Neural cell (in vitro differentiated cells): Measurements from ENCODE around the gene NUP42. TPM values are rescaled to one million over a fixed set of nuclear protein-coding genes. Genes with fewer than 3 reads are reported as not detected.

Experiments used
- H2AFZ ChIP-seq: fragments of 200-600, 300-800 bp; sonication (generic), shearing (Covaris generic); 2 replicates; pipeline ENCODE4 v1.6.0; 2014; ENCODE audit warnings: low read depth, mild to moderate bottlenecking, antibody characterized with exemption, low read length, moderate library complexity
- H3F3A ChIP-seq: fragments of 200-600 bp; shearing (Covaris generic); 2 replicates; pipeline ENCODE4 v1.6.1; 2016; ENCODE audit warnings: mild to moderate bottlenecking, moderate library complexity, mixed read lengths, antibody characterized with exemption, low read length; ENCODE audit not compliant: insufficient read depth, poor library complexity, severe bottlenecking
- H3K27ac ChIP-seq: fragments of 200-600, 300-800 bp; sonication (generic), shearing (Covaris generic); 2 replicates; pipeline ENCODE4 v1.5.1; 2014; ENCODE audit warnings: mild to moderate bottlenecking, low read length, moderate library complexity
- H3K27me3 ChIP-seq: fragments of 300-800, 200-600 bp; sonication (generic), shearing (Covaris generic); 2 replicates; pipeline ENCODE4 v1.6.0; 2014; ENCODE audit warnings: mild to moderate bottlenecking, low read depth, low read length, moderate library complexity; ENCODE audit not compliant: insufficient read depth
- H3K36me3 ChIP-seq: fragments of 300-800, 200-600 bp; sonication (generic), shearing (Covaris generic); 2 replicates; pipeline ENCODE4 v1.5.1; 2014; ENCODE audit warnings: mild to moderate bottlenecking, antibody characterized with exemption, low read length, moderate library complexity; ENCODE audit not compliant: insufficient read depth
- H3K4me2 ChIP-seq: fragments of 300-800, 200-600 bp; sonication (generic), shearing (Covaris generic); 2 replicates; pipeline ENCODE4 v1.6.0; 2014; ENCODE audit warnings: mild to moderate bottlenecking, low read length
- H3K4me3 ChIP-seq: fragments of 300-800, 200-600 bp; sonication (generic), shearing (Covaris generic); 2 replicates; pipeline ENCODE4 v1.5.1; 2014; ENCODE audit warnings: mild to moderate bottlenecking, low read length, moderate library complexity
- H3K79me2 ChIP-seq: fragments of 200-600 bp; shearing (Covaris generic); replicated peaks from 2 replicates; pipeline ENCODE4 v1.6.0; 2014; ENCODE audit warnings: mild to moderate bottlenecking, low read length, moderate library complexity; ENCODE audit not compliant: insufficient read depth
- H3K9ac ChIP-seq: fragments of 300-800, 200-600 bp; sonication (generic), shearing (Covaris generic); 2 replicates; pipeline ENCODE4 v1.6.1; 2016; ENCODE audit warnings: mild to moderate bottlenecking, low read length, mixed read lengths
- H3K9me2 ChIP-seq: fragments of 200-600 bp; shearing (Covaris generic); 2 replicates; pipeline ENCODE4 v1.6.1; 2016; ENCODE audit warnings: mild to moderate bottlenecking, low read length, mixed read lengths; ENCODE audit not compliant: insufficient read depth
- H3K9me3 ChIP-seq: fragments of 200-600, 300-800 bp; sonication (generic), shearing (Covaris generic); 2 replicates; pipeline ENCODE4 v1.6.1; 2016; ENCODE audit warnings: mild to moderate bottlenecking, mixed run types, low read length, moderate library complexity, mixed read lengths
- H4K20me1 ChIP-seq: fragments of 200-600 bp; shearing (Covaris generic); 2 replicates; pipeline ENCODE4 v1.6.1; 2016; ENCODE audit warnings: mild to moderate bottlenecking, mixed run types; ENCODE audit not compliant: insufficient read depth
- EP300 ChIP-seq: fragments of 450-650 bp; conservative IDR thresholded peaks from 2 replicates; pipeline ENCODE4 v1.6.1; 2014; ENCODE audit warnings: antibody characterized with exemption, mild to moderate bottlenecking, moderate library complexity; ENCODE audit not compliant: poor library complexity, severe bottlenecking
- EZH2 ChIP-seq: fragments of 200-600, 300-800 bp; shearing (Covaris generic), sonication (generic); IDR thresholded peaks from 2 replicates; pipeline ENCODE4 v1.6.1; 2014; ENCODE audit warnings: antibody characterized with exemption, low read length, borderline replicate concordance, mild to moderate bottlenecking; ENCODE audit not compliant: insufficient read depth, poor library complexity, severe bottlenecking
- MXI1 ChIP-seq: fragments of 450-650 bp; conservative IDR thresholded peaks from 2 replicates; pipeline ENCODE4 v1.6.1; 2014; ENCODE audit warnings: antibody characterized with exemption, mild to moderate bottlenecking; ENCODE audit not compliant: poor library complexity, severe bottlenecking
- POLR2AphosphoS5 ChIP-seq: IDR thresholded peaks from 2 replicates; pipeline ENCODE4 v1.6.1; 2012
- RAD21 ChIP-seq: fragments of 450-650 bp; conservative IDR thresholded peaks from 2 replicates; pipeline ENCODE4 v1.6.1; 2014; ENCODE audit warnings: antibody characterized with exemption, mild to moderate bottlenecking, moderate library complexity
- SMC3 ChIP-seq: fragments of 450-650 bp; conservative IDR thresholded peaks from 2 replicates; pipeline ENCODE4 v1.6.1; 2014; ENCODE audit warnings: antibody characterized with exemption, mild to moderate bottlenecking, moderate library complexity; ENCODE audit not compliant: poor library complexity
- TAF1 ChIP-seq: IDR thresholded peaks from 2 replicates; pipeline ENCODE4 v1.6.1; 2012; ENCODE audit warnings: low read depth
- polyA plus RNA-seq: library from polyadenylated mRNA; depleted of rRNA; stranded (reverse); fragments of >200 nt; gene quantifications from 2 replicates; pipeline ENCODE4 v1.2.3, GENCODE V29; 2014
- TF ChIP-seq, protein P1 (sequence below): IDR thresholded peaks from 2 replicates; pipeline ENCODE4 v1.6.1; 2012; ENCODE audit warnings: borderline replicate concordance
- TF ChIP-seq, protein P2 (sequence below): fragments of 450-650 bp; IDR thresholded peaks from 2 replicates; pipeline ENCODE4 v1.5.1; 2014; ENCODE audit warnings: antibody characterized with exemption, mild to moderate bottlenecking, moderate library complexity; ENCODE audit not compliant: poor library complexity, severe bottlenecking

The NUP42 gene
- polyA plus RNA-seq, 1 donor from 2014 or later, result 106 TPM

DNA sequence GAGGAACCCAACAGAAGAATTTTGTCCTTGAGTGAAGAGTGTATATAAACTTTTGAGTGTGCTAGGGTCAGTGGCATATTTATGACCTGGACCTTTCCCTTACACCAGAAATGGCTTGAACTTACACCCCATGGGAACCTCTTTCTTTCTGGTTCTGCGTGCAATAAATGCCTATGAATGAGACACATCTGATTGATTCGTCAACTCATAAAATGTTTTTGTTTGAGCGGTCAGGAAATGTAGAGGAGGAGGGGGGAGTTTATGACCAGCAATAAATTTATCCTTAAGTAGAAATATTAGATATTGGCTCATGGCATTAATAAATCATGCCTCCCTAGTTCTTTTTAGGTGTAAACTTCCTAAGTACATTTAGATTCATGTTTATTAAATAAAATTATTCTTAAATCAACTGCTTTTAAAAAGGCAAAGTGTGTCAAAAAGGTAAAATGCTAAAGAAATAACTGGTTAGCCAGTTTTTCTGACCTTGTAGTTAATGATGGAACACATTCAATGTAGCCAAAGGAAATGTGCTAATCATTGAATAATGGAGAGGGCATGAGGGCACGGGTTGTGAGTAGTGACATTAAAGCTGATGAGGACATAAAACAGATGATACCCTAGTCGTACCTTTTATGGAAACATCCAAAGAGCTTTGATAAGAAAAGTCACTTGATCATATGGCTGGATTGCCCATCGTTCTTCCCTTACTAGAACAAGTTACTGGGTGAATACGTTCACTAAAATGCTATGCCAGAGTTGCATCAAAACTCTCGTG is 13.6 kb upstream of the NUP42 start:
- TF ChIP-seq MXI1 (no peak), EP300 (no peak), TAF1 (no peak)
- TF ChIP-seq, protein P1, sequence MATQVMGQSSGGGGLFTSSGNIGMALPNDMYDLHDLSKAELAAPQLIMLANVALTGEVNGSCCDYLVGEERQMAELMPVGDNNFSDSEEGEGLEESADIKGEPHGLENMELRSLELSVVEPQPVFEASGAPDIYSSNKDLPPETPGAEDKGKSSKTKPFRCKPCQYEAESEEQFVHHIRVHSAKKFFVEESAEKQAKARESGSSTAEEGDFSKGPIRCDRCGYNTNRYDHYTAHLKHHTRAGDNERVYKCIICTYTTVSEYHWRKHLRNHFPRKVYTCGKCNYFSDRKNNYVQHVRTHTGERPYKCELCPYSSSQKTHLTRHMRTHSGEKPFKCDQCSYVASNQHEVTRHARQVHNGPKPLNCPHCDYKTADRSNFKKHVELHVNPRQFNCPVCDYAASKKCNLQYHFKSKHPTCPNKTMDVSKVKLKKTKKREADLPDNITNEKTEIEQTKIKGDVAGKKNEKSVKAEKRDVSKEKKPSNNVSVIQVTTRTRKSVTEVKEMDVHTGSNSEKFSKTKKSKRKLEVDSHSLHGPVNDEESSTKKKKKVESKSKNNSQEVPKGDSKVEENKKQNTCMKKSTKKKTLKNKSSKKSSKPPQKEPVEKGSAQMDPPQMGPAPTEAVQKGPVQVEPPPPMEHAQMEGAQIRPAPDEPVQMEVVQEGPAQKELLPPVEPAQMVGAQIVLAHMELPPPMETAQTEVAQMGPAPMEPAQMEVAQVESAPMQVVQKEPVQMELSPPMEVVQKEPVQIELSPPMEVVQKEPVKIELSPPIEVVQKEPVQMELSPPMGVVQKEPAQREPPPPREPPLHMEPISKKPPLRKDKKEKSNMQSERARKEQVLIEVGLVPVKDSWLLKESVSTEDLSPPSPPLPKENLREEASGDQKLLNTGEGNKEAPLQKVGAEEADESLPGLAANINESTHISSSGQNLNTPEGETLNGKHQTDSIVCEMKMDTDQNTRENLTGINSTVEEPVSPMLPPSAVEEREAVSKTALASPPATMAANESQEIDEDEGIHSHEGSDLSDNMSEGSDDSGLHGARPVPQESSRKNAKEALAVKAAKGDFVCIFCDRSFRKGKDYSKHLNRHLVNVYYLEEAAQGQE, result no peak
- no peaks in the 10 kb centered on the region for H3K27me3 ChIP-seq

GRCh38 chr7:23175938-23176337 is 5.9 kb upstream of the NUP42 start:
- H3K9me3 ChIP-seq, result no peaks in the 10 kb centered on the region
- H3K4me3 ChIP-seq, result no peak overlapping the region
- H3K4me2 ChIP-seq, result no peak overlapping the region
- H3K9ac ChIP-seq, result no peak overlapping the region
- H3K27ac ChIP-seq, result no peak overlapping the region
- H3F3A ChIP-seq, result no peaks in the 10 kb centered on the region
- no peaks in the 10 kb centered on the region for H3K79me2 ChIP-seq
- H4K20me1 ChIP-seq, result no peaks in the 10 kb centered on the region
- H3K36me3 ChIP-seq, result peaks cover 11% of the 10 kb centered on the region
- no peaks in the 10 kb centered on the region for H3K27me3 ChIP-seq
- TF ChIP-seq MXI1 (no peak), RAD21 (no peak), EP300 (no peak), TAF1 (no peak), POLR2AphosphoS5 (no peak), SMC3 (no peak), EZH2 (no peak)
- TF ChIP-seq, protein P2, sequence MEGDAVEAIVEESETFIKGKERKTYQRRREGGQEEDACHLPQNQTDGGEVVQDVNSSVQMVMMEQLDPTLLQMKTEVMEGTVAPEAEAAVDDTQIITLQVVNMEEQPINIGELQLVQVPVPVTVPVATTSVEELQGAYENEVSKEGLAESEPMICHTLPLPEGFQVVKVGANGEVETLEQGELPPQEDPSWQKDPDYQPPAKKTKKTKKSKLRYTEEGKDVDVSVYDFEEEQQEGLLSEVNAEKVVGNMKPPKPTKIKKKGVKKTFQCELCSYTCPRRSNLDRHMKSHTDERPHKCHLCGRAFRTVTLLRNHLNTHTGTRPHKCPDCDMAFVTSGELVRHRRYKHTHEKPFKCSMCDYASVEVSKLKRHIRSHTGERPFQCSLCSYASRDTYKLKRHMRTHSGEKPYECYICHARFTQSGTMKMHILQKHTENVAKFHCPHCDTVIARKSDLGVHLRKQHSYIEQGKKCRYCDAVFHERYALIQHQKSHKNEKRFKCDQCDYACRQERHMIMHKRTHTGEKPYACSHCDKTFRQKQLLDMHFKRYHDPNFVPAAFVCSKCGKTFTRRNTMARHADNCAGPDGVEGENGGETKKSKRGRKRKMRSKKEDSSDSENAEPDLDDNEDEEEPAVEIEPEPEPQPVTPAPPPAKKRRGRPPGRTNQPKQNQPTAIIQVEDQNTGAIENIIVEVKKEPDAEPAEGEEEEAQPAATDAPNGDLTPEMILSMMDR, result no peak
- TF ChIP-seq, protein P1, result no peak
- H3K9me2 ChIP-seq, result no peaks in the 10 kb centered on the region
- no peak overlapping the region for H2AFZ ChIP-seq

More for the DNA sequence above, 13.6 kb upstream of the NUP42 start:
- Histone ChIP-seq H3K4me3 (no peak overlapping the region), H3K36me3 (peaks cover 18% of the 10 kb centered on the region), H3K9me2 (no peaks in the 10 kb centered on the region), H3K9me3 (no peaks in the 10 kb centered on the region), H4K20me1 (no peaks in the 10 kb centered on the region), H3K9ac (no peak overlapping the region), H3K79me2 (no peaks in the 10 kb centered on the region), H3K27ac (no peak overlapping the region), H3F3A (no peaks in the 10 kb centered on the region), H2AFZ (no peak overlapping the region), H3K4me2 (no peak overlapping the region)
